Tibial nerve (tissue), 4 donors: ENCODE data around the gene AGO3. TPM values are rescaled to one million over a fixed set of nuclear protein-coding genes. Genes with fewer than 3 reads are reported as not detected.

Experiments
- DNase-seq, 2 donors: peaks; one replicate each; pipeline ENCODE4 v3.0.0-alpha.2; 2019; ENCODE audit warnings: low spot score in 2 of 2
- H3K27ac ChIP-seq, 4 donors: fragments of 200-600 bp; sonication (generic) in 3 of 4; one replicate each; pipeline ENCODE4 v1.5.1; 2017 to 2019; ENCODE audit warnings: mild to moderate bottlenecking in 1 of 4
- H3K27me3 ChIP-seq, 2 donors: fragments of 200-600 bp; sonication (generic) in 1 of 2; one replicate each; pipeline versions ENCODE4 v1.5.1 to v1.6.0; 2017 to 2019
- H3K36me3 ChIP-seq, 3 donors: fragments of 200-600 bp; sonication (generic); one replicate each; pipeline ENCODE4 v1.5.1; 2018 to 2019
- H3K4me1 ChIP-seq, 4 donors: fragments of 200-600 bp; sonication (generic) in 3 of 4; one replicate each; pipeline ENCODE4 v1.5.1; 2017 to 2019
- H3K4me3 ChIP-seq, 4 donors: fragments of 200-600 bp; sonication (generic) in 3 of 4; one replicate each; pipeline ENCODE4 v1.5.1; 2017 to 2019; ENCODE audit warnings: mild to moderate bottlenecking in 1 of 4, moderate library complexity in 1 of 4
- H3K9me3 ChIP-seq, 4 donors: fragments of 200-600 bp; sonication (generic) in 3 of 4; one replicate each; pipeline ENCODE4 v1.5.1; 2017 to 2019
- EP300 ChIP-seq, 2 donors: sonication (generic); formaldehyde crosslinking; IDR thresholded peaks; one replicate each; pipeline ENCODE4 v1.6.1; 2017; ENCODE audit warnings: antibody characterized with exemption in 2 of 2, mild to moderate bottlenecking in 1 of 2
- POLR2A ChIP-seq, 2 donors: fragments of 450-650 bp; IDR thresholded peaks; one replicate each; pipeline ENCODE4 v1.6.1; 2017; ENCODE audit warnings: antibody characterized with exemption in 2 of 2, mild to moderate bottlenecking in 2 of 2, moderate library complexity in 2 of 2
- WGBS, 2 donors: methylation state at CpG; one replicate each; pipeline ENCODE4 v1.1.5; 2018; 5-methylcytosine and 5-hydroxymethylcytosine counted together
- total RNA-seq, 4 donors: library from RNA; depleted of rRNA; stranded (reverse); fragments of >200 nt; gene quantifications; one replicate each; pipeline ENCODE4 v1.1.0, GENCODE V29; 2016
- TF ChIP-seq, protein P1 (sequence below), 5 experiments: fragments of 200-600 bp in 3 of 5; fragments of 450-650 bp in 2 of 5; sonication (generic) in 3 of 5; IDR thresholded peaks; one replicate each; pipeline ENCODE4 v1.5.1; 2016 to 2019; ENCODE audit warnings: antibody characterized with exemption in 5 of 5, mild to moderate bottlenecking in 3 of 5, moderate library complexity in 2 of 5

Gene AGO3
- total RNA-seq, 4 donors from 2014 or later: 16.2 to 31.8 (median 27.7) TPM

DNA sequence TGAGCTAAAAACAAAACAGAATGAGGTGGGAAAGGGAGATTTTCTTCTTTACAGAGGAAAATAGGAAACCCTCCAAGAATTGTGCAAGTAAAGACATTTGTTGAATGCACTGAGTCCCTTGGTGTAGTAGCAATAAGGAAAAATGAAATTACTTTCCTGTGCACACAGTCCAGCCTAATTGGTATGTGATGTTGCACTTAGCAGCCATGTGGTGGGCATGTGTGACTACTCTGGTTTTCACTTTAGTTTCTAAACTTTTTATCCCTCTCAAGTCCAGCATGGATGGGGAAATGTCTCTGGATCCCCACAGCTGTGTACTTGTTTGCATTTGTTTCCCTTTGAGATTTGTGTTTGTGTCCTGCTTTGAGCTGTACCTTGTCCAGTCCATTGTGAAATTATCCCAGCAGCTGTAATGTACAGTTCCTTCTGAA is 7.1 kb upstream of the AGO3 start:
- no peak overlapping the region for H3K27ac ChIP-seq
- TF ChIP-seq EP300 (IDR thresholded peaks at IDR 0.05) (no peak), POLR2A (IDR thresholded peaks at IDR 0.05) (no peak)
- TF ChIP-seq, protein P1, sequence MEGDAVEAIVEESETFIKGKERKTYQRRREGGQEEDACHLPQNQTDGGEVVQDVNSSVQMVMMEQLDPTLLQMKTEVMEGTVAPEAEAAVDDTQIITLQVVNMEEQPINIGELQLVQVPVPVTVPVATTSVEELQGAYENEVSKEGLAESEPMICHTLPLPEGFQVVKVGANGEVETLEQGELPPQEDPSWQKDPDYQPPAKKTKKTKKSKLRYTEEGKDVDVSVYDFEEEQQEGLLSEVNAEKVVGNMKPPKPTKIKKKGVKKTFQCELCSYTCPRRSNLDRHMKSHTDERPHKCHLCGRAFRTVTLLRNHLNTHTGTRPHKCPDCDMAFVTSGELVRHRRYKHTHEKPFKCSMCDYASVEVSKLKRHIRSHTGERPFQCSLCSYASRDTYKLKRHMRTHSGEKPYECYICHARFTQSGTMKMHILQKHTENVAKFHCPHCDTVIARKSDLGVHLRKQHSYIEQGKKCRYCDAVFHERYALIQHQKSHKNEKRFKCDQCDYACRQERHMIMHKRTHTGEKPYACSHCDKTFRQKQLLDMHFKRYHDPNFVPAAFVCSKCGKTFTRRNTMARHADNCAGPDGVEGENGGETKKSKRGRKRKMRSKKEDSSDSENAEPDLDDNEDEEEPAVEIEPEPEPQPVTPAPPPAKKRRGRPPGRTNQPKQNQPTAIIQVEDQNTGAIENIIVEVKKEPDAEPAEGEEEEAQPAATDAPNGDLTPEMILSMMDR (IDR thresholded peaks at IDR 0.05): no peak
- H3K27me3 ChIP-seq: no peaks in the 10 kb centered on the region
- no peak for DNase-seq
- H3K4me1 ChIP-seq: no peaks in the 10 kb centered on the region
- H3K4me3 ChIP-seq: no peak overlapping the region
- peaks cover 0 to 41% (median 10%) of the 10 kb centered on the region in 3 donors for H3K36me3 ChIP-seq
- no peaks in the 10 kb centered on the region for H3K9me3 ChIP-seq

DNA sequence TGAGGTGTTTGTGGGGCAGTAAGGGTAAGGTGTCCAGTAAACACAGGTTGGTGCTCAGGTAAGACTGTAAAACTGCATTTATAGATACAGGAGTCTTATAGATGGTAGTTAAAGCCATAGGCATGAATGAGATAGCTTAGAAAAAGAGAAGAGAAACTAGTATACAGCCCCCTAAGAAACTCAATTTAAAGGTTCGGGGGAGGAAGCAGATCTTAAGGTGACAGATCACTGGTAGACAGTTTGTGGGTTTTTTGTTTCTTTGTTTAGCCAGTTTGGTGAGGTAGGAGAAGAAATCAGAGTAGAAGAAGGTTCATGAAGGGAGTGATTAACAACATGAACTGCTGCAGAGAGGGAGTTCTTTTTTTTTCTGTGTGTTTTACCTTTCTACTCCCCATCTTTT is 6.1 kb upstream of the AGO3 start:
- peaks cover 0 to 31% (median 0%) of the 10 kb centered on the region in 3 donors for H3K36me3 ChIP-seq
- no peak overlapping the region for H3K27ac ChIP-seq
- whole genome bisulfite sequencing, 2 donors: 76 to 77% methylated on average over 1 of the region's 1 CpG
- no peak overlapping the region for H3K4me3 ChIP-seq
- TF ChIP-seq POLR2A (IDR thresholded peaks at IDR 0.05) (no peak), EP300 (IDR thresholded peaks at IDR 0.05) (no peak)
- TF ChIP-seq, protein P1 (IDR thresholded peaks at IDR 0.05): no peak
- H3K9me3 ChIP-seq: no peaks in the 10 kb centered on the region
- H3K4me1 ChIP-seq: peaks cover 0 to 7% (median 0%) of the 10 kb centered on the region in 4 donors
- no peak for DNase-seq
- H3K27me3 ChIP-seq: no peaks in the 10 kb centered on the region

DNA sequence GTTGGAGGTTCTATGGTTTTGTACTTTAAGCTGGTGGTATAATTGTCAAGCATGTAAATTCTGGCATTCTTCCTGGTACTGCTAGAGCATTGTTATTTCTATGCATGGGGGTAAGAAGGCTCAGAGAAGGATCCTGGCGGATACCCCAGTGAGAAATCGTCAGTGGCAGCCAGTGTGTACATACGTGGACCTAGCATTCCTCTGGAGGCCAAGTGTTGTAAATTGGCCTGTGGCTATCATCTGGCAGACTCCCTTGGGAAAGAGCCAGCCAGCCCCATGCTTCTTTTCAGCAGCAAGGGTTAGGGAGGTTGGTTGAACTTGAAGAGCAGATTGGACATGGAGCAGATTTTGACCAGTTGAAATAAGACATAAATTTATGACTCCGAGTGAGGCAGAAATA is 5.2 kb upstream of the AGO3 start:
- Histone ChIP-seq H3K36me3 (peaks cover 0 to 22% (median 0%) of the 10 kb centered on the region in 3 donors), H3K27me3 (no peaks in the 10 kb centered on the region), H3K4me1 (peaks cover 0 to 10% (median 0%) of the 10 kb centered on the region in 4 donors), H3K27ac (no peak overlapping the region), H3K4me3 (no peak overlapping the region), H3K9me3 (no peaks in the 10 kb centered on the region)
- DNase-seq: no peak
- 45 to 63% methylated on average over 4 of the region's 4 CpGs for WGBS, 2 donors
- TF ChIP-seq, protein P1 (IDR thresholded peaks at IDR 0.05): no peak
- no peak for TF ChIP-seq POLR2A (IDR thresholded peaks at IDR 0.05)
- no peak for TF ChIP-seq EP300 (IDR thresholded peaks at IDR 0.05)

GRCh38 chr1:35927472-35927871 is 3.4 kb upstream of the AGO3 start:
- H3K4me3 ChIP-seq: no peak overlapping the region
- no peaks in the 10 kb centered on the region for H3K9me3 ChIP-seq
- no peak for DNase-seq
- H3K4me1 ChIP-seq: peaks cover 0 to 18% (median 5%) of the 10 kb centered on the region in 4 donors
- TF ChIP-seq, protein P1 (IDR thresholded peaks at IDR 0.05): no peak
- TF ChIP-seq EP300 (IDR thresholded peaks at IDR 0.05): no peak
- TF ChIP-seq POLR2A (IDR thresholded peaks at IDR 0.05): no peak
- H3K27ac ChIP-seq: no peak overlapping the region
- H3K27me3 ChIP-seq: no peaks in the 10 kb centered on the region
- WGBS, 2 donors: 76 to 87% methylated on average over 3 of the region's 3 CpGs
- peaks cover 0 to 5% (median 0%) of the 10 kb centered on the region in 3 donors for H3K36me3 ChIP-seq

DNA sequence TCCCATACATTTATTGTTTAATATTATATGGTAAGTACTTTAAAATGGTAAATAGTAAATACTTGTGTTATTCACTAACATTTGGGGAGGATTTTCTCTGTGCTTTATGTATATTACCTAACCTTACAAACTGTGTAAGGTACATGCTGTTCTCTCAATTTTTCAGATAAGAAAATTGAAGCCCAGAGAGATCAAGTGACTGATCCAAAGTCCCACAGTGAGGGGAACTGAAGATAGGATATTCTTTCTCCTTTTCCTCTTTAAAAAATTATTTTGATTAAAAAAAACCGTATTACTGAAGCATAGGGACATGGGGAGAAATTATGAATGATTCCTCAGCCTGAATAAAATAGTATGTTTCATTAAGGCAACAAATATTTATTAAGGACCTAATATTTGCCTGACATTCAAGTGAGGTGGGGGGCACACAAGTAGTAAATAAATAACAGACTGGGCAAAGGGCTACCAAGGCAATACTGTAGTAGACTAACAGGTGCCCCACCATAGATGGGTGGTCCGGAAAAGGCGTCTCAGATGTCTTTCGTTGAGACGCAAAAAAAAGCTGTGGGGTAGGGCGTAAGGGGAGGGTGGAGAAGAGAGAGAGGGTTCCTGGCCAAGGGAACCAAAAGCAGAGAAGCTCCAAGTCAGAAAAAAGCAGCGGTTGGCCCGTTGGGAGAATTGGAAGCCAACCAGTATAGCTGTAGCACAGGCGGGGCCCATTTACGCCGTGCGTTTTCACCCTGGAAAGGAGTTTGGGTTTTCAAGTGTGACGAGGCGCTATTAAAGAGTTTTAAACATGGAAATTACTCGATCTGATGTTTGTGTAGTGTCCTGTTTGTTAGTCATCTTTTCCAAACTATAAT is 944 bp upstream of the AGO3 start:
- H3K36me3 ChIP-seq: no peaks in the 10 kb centered on the region
- peaks cover 0 to 42% (median 13%) of the 10 kb centered on the region in 4 donors for H3K4me1 ChIP-seq
- no peaks in the 10 kb centered on the region for H3K9me3 ChIP-seq
- DNase-seq: peak in 1 of 2 donors; percentile 40
- H3K4me3 ChIP-seq: peak overlapping the region; percentile 61 to 96 (median 92)
- 1% methylated on average over 15 of the region's 15 CpGs for whole genome bisulfite sequencing, 2 donors
- TF ChIP-seq EP300 (IDR thresholded peaks at IDR 0.05) (peak; percentile 31 to 57), POLR2A (IDR thresholded peaks at IDR 0.05) (no peak)
- TF ChIP-seq, protein P1 (IDR thresholded peaks at IDR 0.05): no peak
- no peaks in the 10 kb centered on the region for H3K27me3 ChIP-seq
- H3K27ac ChIP-seq: peak overlapping the region; percentile 96 to 100 (median 98)
